AG04450 (cell line): ENCODE data around the gene TOP2B. TPM values are rescaled to one million over a fixed set of nuclear protein-coding genes. Genes with fewer than 3 reads are reported as not detected.
A peak's percentile ranks its signal among the peaks of the same experiment; 100 is the strongest.

ENCODE experiments used
- CTCF ChIA-PET: fragments of 300-600, 350-600 bp; formaldehyde crosslinking; extraction: SDS; loops from one replicate; lab custom pipeline; 2022; ENCODE audit warnings: antibody characterized with exemption, inconsistent platforms; lab: Charles Lee
- POLR2A ChIA-PET: fragments of 350-600 bp; formaldehyde crosslinking; extraction: SDS; loops from one replicate; lab custom pipeline; 2021; ENCODE audit warnings: antibody characterized with exemption, inconsistent platforms; lab: Yijun Ruan, JAX
- DNase-seq: peaks from one replicate; pipeline ENCODE4 v3.0.0-alpha.2; 2011; ENCODE audit warnings: low read depth, low spot score
- H3K27ac ChIP-seq: one replicate; pipeline ENCODE4 v1.5.1; 2012; ENCODE audit warnings: low read depth, low read length, control low read depth
- H3K27me3 ChIP-seq: one replicate; pipeline ENCODE4 v1.6.0; 2012; ENCODE audit warnings: low read length; ENCODE audit not compliant: control insufficient read depth, insufficient read depth
- H3K4me3 ChIP-seq: 2 replicates; pipeline ENCODE4 v1.5.1; 2011; ENCODE audit warnings: mild to moderate bottlenecking, low read depth, low read length, control low read depth
- H3K9me3 ChIP-seq: 2 replicates; pipeline ENCODE4 v1.5.1; 2012; ENCODE audit warnings: low read length; ENCODE audit not compliant: control insufficient read depth, insufficient read depth
- CTCF ChIP-seq: IDR thresholded peaks from 2 replicates; pipeline ENCODE4 v1.5.1; 2011; ENCODE audit warnings: low read depth, low read length, control low read depth, inconsistent platforms
- polyA plus RNA-seq: library from polyadenylated mRNA; depleted of rRNA; stranded (reverse); fragments of >200 nt; gene quantifications from 2 replicates; pipeline ENCODE4 v1.2.3, GENCODE V29; 2011

TOP2B gene
- polyA plus RNA-seq, 1 experiment = 95.9 TPM

DNA sequence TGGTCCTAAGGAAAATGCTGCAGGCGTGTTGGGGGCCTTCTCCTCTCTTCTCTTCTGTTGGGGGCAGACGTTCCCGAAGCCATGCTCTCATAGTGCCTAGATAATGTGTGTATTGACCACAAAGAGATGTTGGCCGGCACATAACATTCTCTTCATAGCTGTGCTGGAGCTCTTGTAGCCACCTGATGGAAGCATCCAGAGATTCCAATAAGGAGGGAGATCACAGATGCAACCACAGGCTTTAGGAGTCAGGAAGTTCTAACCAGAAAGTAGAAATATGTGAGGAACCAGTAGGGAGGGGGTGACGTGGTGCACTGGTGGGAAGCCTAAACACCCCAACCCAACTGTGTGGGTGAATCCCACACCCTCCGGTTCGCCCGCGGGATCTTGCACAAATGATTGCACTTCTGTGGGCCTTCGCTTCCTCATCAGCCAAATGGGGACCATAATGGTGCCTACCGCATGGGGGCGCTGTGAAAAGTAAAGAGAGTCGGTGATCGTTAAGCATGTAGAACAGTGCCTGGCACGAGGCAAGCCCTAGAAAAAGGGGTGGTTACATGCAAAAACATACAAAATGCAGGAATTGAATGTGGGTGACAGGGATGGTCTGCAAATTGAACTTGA, 87.8 kb downstream of the TOP2B start:
- POLR2A ChIA-PET = no interaction called here
- no peak overlapping the region for H3K27ac ChIP-seq
- no peak for TF ChIP-seq CTCF
- CTCF ChIA-PET = no interaction called here
- no peak for DNase-seq
- no peaks in the 10 kb centered on the region for H3K27me3 ChIP-seq
- H3K4me3 ChIP-seq = no peak overlapping the region
- H3K9me3 ChIP-seq = no peaks in the 10 kb centered on the region; the same call in 1 of the 2 replicates

DNA sequence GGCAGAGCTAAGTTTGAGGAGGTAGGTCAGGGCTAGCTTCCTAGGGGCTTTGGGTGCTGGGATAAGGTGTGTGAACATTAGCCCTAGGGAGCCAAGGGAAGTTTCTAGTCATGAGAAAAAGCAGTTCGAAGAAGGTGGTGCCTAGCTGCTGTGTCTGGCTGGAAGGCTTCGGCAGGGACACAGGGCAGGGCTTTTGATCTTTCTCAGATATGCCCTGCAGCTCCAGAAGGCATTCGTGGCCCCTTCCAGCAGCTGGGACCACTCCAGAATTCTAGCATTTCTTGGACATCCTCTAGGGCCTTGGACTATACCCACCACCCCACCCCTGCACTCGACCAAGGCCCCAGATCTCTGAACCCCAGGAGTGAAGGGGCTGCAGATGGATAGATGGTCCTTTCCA, 88.6 kb downstream of the TOP2B start:
- no peaks in the 10 kb centered on the region; the same call in 1 of the 2 replicates for H3K9me3 ChIP-seq
- no peak overlapping the region for H3K4me3 ChIP-seq
- POLR2A ChIA-PET = no interaction called here
- CTCF ChIA-PET = interaction anchor here (1.4 kb wide), 1 partner anchor 18 kb away, joined by 3 read pairs; no protein-coding TSS in a partner anchor
- no peaks in the 10 kb centered on the region for H3K27me3 ChIP-seq
- no peak overlapping the region for H3K27ac ChIP-seq
- DNase-seq = no peak
- no peak for TF ChIP-seq CTCF

GRCh38 chr3:25575001-25575400, 89.7 kb downstream of the TOP2B start:
- CTCF ChIA-PET = interaction anchor here (1.4 kb wide), 1 partner anchor 19 kb away, joined by 3 read pairs; no protein-coding TSS in a partner anchor
- H3K27me3 ChIP-seq = no peaks in the 10 kb centered on the region
- H3K27ac ChIP-seq = no peak overlapping the region

DNA sequence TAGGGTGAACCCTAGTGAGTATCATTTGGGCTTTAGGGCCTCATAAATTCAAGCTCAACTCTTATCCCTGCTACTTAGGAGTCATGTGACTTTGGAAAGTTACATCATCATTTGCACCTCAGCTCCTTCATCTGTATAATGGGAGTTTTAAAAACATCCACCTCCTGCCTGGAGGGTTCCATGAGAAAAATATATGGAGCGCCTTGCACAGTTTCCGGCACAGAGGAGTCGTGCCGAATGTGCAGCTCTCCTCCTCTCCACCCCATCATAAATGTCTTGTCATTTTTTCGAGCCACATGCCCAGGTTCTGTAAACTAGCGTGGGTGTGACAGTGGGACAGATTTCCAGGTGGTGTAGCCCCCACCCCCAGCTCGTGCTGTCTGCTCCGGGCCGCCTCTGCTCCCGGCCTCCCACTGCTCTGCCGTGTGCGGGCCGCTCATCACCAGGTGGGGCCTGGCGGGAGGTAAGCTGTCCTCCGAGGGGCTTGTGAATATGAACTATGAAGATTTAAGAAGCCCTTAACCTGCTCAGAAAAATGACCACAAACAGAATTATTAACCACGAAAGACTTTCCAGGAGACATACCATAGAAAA, 90.4 kb downstream of the TOP2B start:
- no peak overlapping the region for H3K4me3 ChIP-seq
- CTCF ChIA-PET = interaction anchor here (0.6 to 4.0 kb wide), 2 partner anchors 19 to 170 kb away, joined by 4 to 31 read pairs; no protein-coding TSS in a partner anchor
- H3K27ac ChIP-seq = peak overlapping the region; percentile 11

More at GRCh38 chr3:25575001-25575400, 89.7 kb downstream of the TOP2B start:
- no peak for TF ChIP-seq CTCF
- POLR2A ChIA-PET = no interaction called here
- H3K9me3 ChIP-seq = no peaks in the 10 kb centered on the region; the same call in 1 of the 2 replicates
- no peak for DNase-seq
- H3K4me3 ChIP-seq = no peak overlapping the region

More for the DNA sequence above, 90.4 kb downstream of the TOP2B start:
- POLR2A ChIA-PET = no interaction called here
- Histone ChIP-seq H3K9me3 (no peaks in the 10 kb centered on the region; the same call in 1 of the 2 replicates), H3K27me3 (no peaks in the 10 kb centered on the region)
- TF ChIP-seq CTCF = no peak
- DNase-seq = no peak
